IMR-90 (cell line): ENCODE data around the gene TPGS1.

ENCODE experiments used
- CEBPB ChIP-seq: IDR thresholded peaks from 2 replicates; pipeline ENCODE4 v1.6.1; 2012; ENCODE audit warnings: low read depth, low read length, improper control_type of control experiment
- MAFK ChIP-seq: IDR thresholded peaks from 2 replicates; pipeline ENCODE4 v1.6.1; 2012; ENCODE audit warnings: low read depth, low read length, improper control_type of control experiment
- MAZ ChIP-seq: IDR thresholded peaks from 2 replicates; pipeline ENCODE4 v1.6.1; 2012; ENCODE audit warnings: low read depth, mild to moderate bottlenecking, low read length, improper control_type of control experiment, moderate library complexity, borderline replicate concordance
- MXI1 ChIP-seq: IDR thresholded peaks from 2 replicates; pipeline ENCODE4 v1.6.1; 2012; ENCODE audit warnings: low read depth, mild to moderate bottlenecking, low read length, moderate library complexity, borderline replicate concordance
- NFE2L2 ChIP-seq: fragments of 150-350 bp; IDR thresholded peaks from 2 replicates; pipeline ENCODE4 v1.6.1; 2016; ENCODE audit warnings: low read depth, mild to moderate bottlenecking, low read length
- POLR2A ChIP-seq: IDR thresholded peaks from 2 replicates; pipeline ENCODE4 v1.6.1; 2012; ENCODE audit warnings: mild to moderate bottlenecking, low read depth, low read length
- RAD21 ChIP-seq: IDR thresholded peaks from 2 replicates; pipeline ENCODE4 v1.6.1; 2012; ENCODE audit warnings: low read length, improper control_type of control experiment
- RFX5 ChIP-seq: IDR thresholded peaks from 2 replicates; pipeline ENCODE4 v1.8.0; 2012; ENCODE audit warnings: low read depth, mild to moderate bottlenecking, low read length, moderate library complexity
- SMC3 ChIP-seq: fragments of 150-350 bp; IDR thresholded peaks from 2 replicates; pipeline ENCODE4 v1.6.1; 2016; ENCODE audit warnings: low read depth, mild to moderate bottlenecking, antibody characterized with exemption, low read length, moderate library complexity
- TF ChIP-seq, protein P1 (sequence below): conservative IDR thresholded peaks from 2 replicates; pipeline ENCODE4 v1.5.1; 2012; ENCODE audit warnings: mild to moderate bottlenecking, low read depth, low read length, improper control_type of control experiment
- TF ChIP-seq, protein P2 (sequence below): fragments of 150-350 bp; IDR thresholded peaks from 2 replicates; pipeline ENCODE4 v1.6.1; 2016; ENCODE audit warnings: low read depth, mild to moderate bottlenecking, low read length, moderate library complexity, borderline replicate concordance
- TF ChIP-seq, protein P3 (sequence below): fragments of 150-350 bp; IDR thresholded peaks from 2 replicates; pipeline ENCODE4 v1.6.1; 2017; ENCODE audit warnings: mild to moderate bottlenecking, antibody characterized with exemption, low read length, low read depth

DNA sequence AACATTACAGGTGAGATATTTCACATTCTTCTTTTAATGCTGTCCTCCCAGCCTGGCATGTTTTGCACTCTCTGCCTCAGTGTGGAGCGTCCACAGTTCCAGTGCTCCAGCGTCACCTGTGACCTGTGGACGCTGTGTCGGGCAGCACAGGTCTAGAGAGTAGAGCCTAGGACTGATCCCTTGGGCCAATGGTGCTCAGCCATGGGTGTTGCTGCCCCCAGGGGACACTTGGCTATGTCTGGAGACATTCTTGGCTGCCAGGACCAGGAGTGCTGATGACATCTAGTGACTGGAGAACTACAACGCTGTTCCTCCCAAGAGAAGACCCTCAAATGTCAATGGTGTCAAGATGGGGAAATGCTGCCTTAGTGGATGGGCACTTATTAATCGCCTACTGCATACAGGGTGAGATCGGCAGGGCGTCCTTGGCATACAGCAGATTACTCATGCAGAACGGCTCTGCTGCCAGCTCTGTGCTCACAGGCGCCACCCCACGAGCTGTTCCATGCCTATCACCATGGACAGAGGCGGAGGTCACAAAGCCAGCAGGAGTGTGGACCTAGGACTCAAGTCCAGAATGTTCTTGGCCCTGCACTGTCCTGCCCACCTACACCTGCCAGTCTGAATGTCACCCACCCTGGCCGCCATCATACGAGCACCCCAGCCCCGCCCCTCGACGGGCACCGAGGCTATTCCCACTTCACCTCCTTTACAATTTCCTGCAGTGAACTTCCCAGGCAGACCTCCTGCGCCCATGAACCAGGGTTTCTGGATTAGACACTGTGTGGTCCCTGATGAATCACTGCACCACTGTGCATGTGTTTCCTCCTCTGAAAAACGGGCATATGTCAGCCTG, 24.9 kb upstream of the TPGS1 start:
- TF ChIP-seq, protein P1, sequence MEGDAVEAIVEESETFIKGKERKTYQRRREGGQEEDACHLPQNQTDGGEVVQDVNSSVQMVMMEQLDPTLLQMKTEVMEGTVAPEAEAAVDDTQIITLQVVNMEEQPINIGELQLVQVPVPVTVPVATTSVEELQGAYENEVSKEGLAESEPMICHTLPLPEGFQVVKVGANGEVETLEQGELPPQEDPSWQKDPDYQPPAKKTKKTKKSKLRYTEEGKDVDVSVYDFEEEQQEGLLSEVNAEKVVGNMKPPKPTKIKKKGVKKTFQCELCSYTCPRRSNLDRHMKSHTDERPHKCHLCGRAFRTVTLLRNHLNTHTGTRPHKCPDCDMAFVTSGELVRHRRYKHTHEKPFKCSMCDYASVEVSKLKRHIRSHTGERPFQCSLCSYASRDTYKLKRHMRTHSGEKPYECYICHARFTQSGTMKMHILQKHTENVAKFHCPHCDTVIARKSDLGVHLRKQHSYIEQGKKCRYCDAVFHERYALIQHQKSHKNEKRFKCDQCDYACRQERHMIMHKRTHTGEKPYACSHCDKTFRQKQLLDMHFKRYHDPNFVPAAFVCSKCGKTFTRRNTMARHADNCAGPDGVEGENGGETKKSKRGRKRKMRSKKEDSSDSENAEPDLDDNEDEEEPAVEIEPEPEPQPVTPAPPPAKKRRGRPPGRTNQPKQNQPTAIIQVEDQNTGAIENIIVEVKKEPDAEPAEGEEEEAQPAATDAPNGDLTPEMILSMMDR = no peak
- TF ChIP-seq, protein P2, sequence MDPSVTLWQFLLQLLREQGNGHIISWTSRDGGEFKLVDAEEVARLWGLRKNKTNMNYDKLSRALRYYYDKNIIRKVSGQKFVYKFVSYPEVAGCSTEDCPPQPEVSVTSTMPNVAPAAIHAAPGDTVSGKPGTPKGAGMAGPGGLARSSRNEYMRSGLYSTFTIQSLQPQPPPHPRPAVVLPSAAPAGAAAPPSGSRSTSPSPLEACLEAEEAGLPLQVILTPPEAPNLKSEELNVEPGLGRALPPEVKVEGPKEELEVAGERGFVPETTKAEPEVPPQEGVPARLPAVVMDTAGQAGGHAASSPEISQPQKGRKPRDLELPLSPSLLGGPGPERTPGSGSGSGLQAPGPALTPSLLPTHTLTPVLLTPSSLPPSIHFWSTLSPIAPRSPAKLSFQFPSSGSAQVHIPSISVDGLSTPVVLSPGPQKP = no peak
- TF ChIP-seq MXI1 = no peak
- TF ChIP-seq POLR2A = no peak
- TF ChIP-seq RFX5 = no peak
- no peak for TF ChIP-seq MAZ
- no peak for TF ChIP-seq SMC3
- TF ChIP-seq, protein P3, sequence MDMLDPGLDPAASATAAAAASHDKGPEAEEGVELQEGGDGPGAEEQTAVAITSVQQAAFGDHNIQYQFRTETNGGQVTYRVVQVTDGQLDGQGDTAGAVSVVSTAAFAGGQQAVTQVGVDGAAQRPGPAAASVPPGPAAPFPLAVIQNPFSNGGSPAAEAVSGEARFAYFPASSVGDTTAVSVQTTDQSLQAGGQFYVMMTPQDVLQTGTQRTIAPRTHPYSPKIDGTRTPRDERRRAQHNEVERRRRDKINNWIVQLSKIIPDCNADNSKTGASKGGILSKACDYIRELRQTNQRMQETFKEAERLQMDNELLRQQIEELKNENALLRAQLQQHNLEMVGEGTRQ = no peak
- no peak for TF ChIP-seq RAD21
- no peak for TF ChIP-seq NFE2L2
- TF ChIP-seq MAFK = no peak
- TF ChIP-seq CEBPB = no peak
